Testis (tissue), 3 donors: ENCODE data around the gene CIAO2A. TPM values are rescaled to one million over a fixed set of nuclear protein-coding genes. Genes with fewer than 3 reads are reported as not detected.

Experiments
- DNase-seq: peaks from one replicate; pipeline ENCODE4 v3.0.0-alpha.2; 2019
- H3K27ac ChIP-seq, 2 donors: fragments of 200-600 bp; sonication (generic); one replicate each; pipeline ENCODE4 v1.5.1; 2019
- H3K27me3 ChIP-seq: fragments of 200-600 bp; sonication (generic); one replicate; pipeline ENCODE4 v1.5.1; 2019
- H3K36me3 ChIP-seq: fragments of 200-600 bp; sonication (generic); one replicate; pipeline ENCODE4 v1.5.1; 2017; ENCODE audit warnings: low read depth; ENCODE audit errors: missing control alignments
- H3K4me1 ChIP-seq: fragments of 200-600 bp; sonication (generic); one replicate; pipeline ENCODE4 v1.5.1; 2019
- H3K4me3 ChIP-seq, 2 donors: fragments of 200-600 bp; sonication (generic); one replicate each; pipeline ENCODE4 v1.5.1; 2017 to 2019
- H3K9me3 ChIP-seq: fragments of 200-600 bp; sonication (generic); one replicate; pipeline ENCODE4 v1.5.1; 2017
- CTCF ChIP-seq, 3 experiments: fragments of 450-650 bp in 2 of 3; fragments of 200-600 bp in 1 of 3; sonication (generic) in 1 of 3; IDR thresholded peaks; one replicate each; pipeline ENCODE4 v1.5.1; 2016 to 2019; ENCODE audit warnings: antibody characterized with exemption in 3 of 3, mild to moderate bottlenecking in 2 of 3, moderate library complexity in 1 of 3
- POLR2A ChIP-seq: fragments of 450-650 bp; IDR thresholded peaks from one replicate; pipeline ENCODE4 v1.6.1; 2017; ENCODE audit warnings: antibody characterized with exemption, mild to moderate bottlenecking, moderate library complexity
- WGBS, 2 donors: methylation state at CpG; one replicate each; pipeline ENCODE4 v1.1.5; 2018; 5-methylcytosine and 5-hydroxymethylcytosine counted together
- intact Hi-C: fragments of 100-400 bp; cut with DNase I; formaldehyde crosslinking; loops from one replicate; pipeline ENCODE4 v1.15.1; 2023; ENCODE audit warnings: low total_unique reads
- polyA plus RNA-seq: library from polyadenylated mRNA; stranded (reverse); fragments of 350-450 nt; fragmentation: Illumina TruSeq; extraction: RNeasy Lipid Tissue Mini Kit (QIAGEN cat#74804); gene quantifications from one replicate; pipeline ENCODE4 v1.2.3, GENCODE V29; 2014; ENCODE audit warnings: low read depth, low replicate concordance; ENCODE audit not compliant: insufficient read depth
- total RNA-seq, 2 donors: library from RNA; depleted of rRNA; stranded (reverse); fragments of >200 nt; gene quantifications; one replicate each; pipeline ENCODE4 v1.2.3, GENCODE V29; 2016

Gene CIAO2A
- total and polyA plus RNA-seq, 3 donors from 2014 or later: 33.7 to 36.8 (median 36.1) TPM

GRCh38 chr15:64137226-64137833 is 43.7 kb upstream of the CIAO2A start:
- Histone ChIP-seq H3K9me3 (no peaks in the 10 kb centered on the region), H3K4me1 (peaks cover 8% of the 10 kb centered on the region), H3K36me3 (no peaks in the 10 kb centered on the region), H3K27me3 (no peaks in the 10 kb centered on the region), H3K27ac (no peak overlapping the region), H3K4me3 (no peak overlapping the region)
- intact Hi-C loops: no loop called here
- WGBS, 2 donors: 71 to 83% methylated on average over 7 of the region's 8 CpGs
- no peak for TF ChIP-seq CTCF (IDR thresholded peaks at IDR 0.05)
- no peak for TF ChIP-seq POLR2A
- no peak for DNase-seq

- WGBS, 2 donors: 89 to 93% methylated on average over 7 of the region's 7 CpGs
- no peaks in the 10 kb centered on the region for H3K9me3 ChIP-seq
- H3K36me3 ChIP-seq: no peaks in the 10 kb centered on the region
- H3K27me3 ChIP-seq: no peaks in the 10 kb centered on the region
- no peak overlapping the region for H3K27ac ChIP-seq
- TF ChIP-seq POLR2A (no peak), CTCF (IDR thresholded peaks at IDR 0.05) (no peak)
- intact Hi-C loops: no loop called here
- H3K4me3 ChIP-seq: no peak overlapping the region
- DNase-seq: no peak
- peaks cover 8% of the 10 kb centered on the region for H3K4me1 ChIP-seq
These were observed 42.7 kb upstream of the CIAO2A start for GRCh38 chr15:64136347-64136746.

- no peak overlapping the region for H3K4me3 ChIP-seq
- WGBS, 2 donors: 60 to 72% methylated on average over 6 to 9 of the region's 9 CpGs
- no peaks in the 10 kb centered on the region for H3K36me3 ChIP-seq
- no peaks in the 10 kb centered on the region for H3K9me3 ChIP-seq
- intact Hi-C loops: no loop called here
- no peak overlapping the region for H3K27ac ChIP-seq
- TF ChIP-seq POLR2A (no peak), CTCF (IDR thresholded peaks at IDR 0.05) (no peak)
- peaks cover 8% of the 10 kb centered on the region for H3K4me1 ChIP-seq
- peak; percentile 89 for DNase-seq
- H3K27me3 ChIP-seq: no peaks in the 10 kb centered on the region
These were observed 40.7 kb upstream of the CIAO2A start for GRCh38 chr15:64134345-64134829.

GRCh38 chr15:64133623-64134344 is 40.1 kb upstream of the CIAO2A start:
- Histone ChIP-seq H3K4me1 (peaks cover 8% of the 10 kb centered on the region), H3K27me3 (no peaks in the 10 kb centered on the region), H3K27ac (no peak overlapping the region), H3K4me3 (no peak overlapping the region), H3K36me3 (no peaks in the 10 kb centered on the region), H3K9me3 (no peaks in the 10 kb centered on the region)
- 94 to 100% methylated on average over 5 to 10 of the region's 10 CpGs for WGBS, 2 donors
- intact Hi-C loops: no loop called here
- no peak for DNase-seq
- no peak for TF ChIP-seq POLR2A
- no peak for TF ChIP-seq CTCF (IDR thresholded peaks at IDR 0.05)
